Ishikawa (cell line): ENCODE data around the gene CHN2.

ENCODE experiments used
- EGR1 ChIP-seq: IDR thresholded peaks from 2 replicates; pipeline ENCODE4 v1.6.1; 2012
- TEAD4 ChIP-seq: IDR thresholded peaks from 2 replicates; pipeline ENCODE4 v1.6.1; 2012

- TF ChIP-seq TEAD4 (no peak), EGR1 (no peak)
Measured at GRCh38 chr7:29149036-29149435, 45.5 kb upstream of the CHN2 start.
